Central memory CD4-positive, alpha-beta T cell (primary cell): ENCODE measurements around the gene CDCA5.
A peak's percentile ranks its signal among the peaks of the same experiment; 100 is the strongest.

ENCODE experiments used
- DNase-seq: peaks from one replicate; pipeline ENCODE4 v3.0.0; 2022

Gene CDCA5

GRCh38 chr11:65104628-65105027 lies 20.8 kb upstream of the CDCA5 start:
- DNase-seq: no peak

GRCh38 chr11:65103476-65103875 lies 19.6 kb upstream of the CDCA5 start:
- DNase-seq: no peak

- no peak for DNase-seq
These were observed 18.6 kb upstream of the CDCA5 start for GRCh38 chr11:65102142-65103095.

- DNase-seq: no peak
These were observed 17.0 kb upstream of the CDCA5 start for GRCh38 chr11:65100674-65101350.

- DNase-seq: no peak
These were observed 13.1 kb upstream of the CDCA5 start for GRCh38 chr11:65096926-65097325.

DNA sequence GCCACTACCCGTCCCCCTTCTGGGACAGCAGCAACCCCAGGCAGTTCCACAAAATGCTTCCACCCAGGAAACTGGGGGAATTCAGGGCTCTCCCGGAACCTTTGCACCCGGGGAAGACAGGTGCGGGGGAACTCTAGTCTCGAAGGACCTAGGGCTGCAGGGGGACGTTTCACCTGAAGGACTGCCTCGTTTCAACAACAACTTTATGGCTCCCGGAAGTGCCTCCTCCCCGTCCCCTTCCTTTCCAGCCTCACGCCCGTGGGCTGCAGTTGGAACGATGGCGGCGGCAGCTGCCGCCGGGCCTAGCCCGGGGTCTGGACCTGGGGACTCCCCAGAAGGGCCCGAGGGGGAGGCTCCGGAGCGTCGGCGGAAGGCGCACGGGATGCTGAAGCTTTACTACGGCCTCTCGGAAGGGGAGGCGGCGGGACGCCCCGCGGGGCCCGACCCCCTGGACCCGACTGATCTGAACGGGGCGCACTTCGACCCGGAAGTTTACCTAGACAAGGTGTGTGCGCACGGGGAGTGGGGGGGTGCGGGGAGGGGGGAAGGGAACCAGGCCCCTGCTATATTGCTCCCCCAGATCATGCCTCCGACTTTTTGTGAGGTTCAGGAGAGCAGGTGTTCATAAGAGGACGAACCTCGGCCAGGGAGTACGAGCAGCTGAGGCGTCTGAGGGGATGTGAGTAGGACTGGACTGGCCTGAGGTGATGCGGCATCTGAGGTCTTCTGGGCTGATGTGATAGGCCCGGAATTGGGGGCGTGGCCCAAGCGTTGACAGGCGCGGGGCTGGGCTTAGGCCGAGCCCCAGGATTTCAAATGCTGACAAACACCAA lies 12.3 kb upstream of the CDCA5 start, which contains the start of gene VPS51:
Gene VPS51 (plus strand): TSS at position 241 of the 833 bp plus-strand sequence. CDS start 37 bp downstream, at position 278.
- DNase-seq: peak; percentile 84

GRCh38 chr11:65095427-65095826 lies 11.6 kb upstream of the CDCA5 start:
- DNase-seq: no peak

DNA sequence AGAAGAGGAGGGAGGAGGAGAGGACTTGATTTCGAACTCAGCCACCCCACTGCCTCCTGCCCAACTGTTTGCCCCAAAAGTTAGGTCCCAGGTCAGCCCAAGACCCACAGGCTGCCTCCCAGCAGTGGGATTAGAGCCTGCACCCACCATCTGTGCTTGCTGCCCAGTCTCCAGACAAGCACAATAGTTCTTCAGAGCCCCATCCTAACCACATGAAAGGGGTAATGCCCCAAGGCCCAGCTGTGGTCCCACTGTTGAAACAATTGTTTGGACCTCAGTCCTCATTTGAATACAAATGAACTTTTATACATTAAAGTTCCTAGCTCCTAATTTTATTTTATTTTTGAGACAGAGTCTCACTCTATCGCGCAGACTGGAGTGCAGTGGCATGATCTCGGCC lies 6.8 kb upstream of the CDCA5 start:
- DNase-seq: no peak

GRCh38 chr11:65089621-65090020 lies 5.8 kb upstream of the CDCA5 start:
- DNase-seq: no peak

GRCh38 chr11:65087827-65088226 lies 4.0 kb upstream of the CDCA5 start:
- no peak for DNase-seq

DNA sequence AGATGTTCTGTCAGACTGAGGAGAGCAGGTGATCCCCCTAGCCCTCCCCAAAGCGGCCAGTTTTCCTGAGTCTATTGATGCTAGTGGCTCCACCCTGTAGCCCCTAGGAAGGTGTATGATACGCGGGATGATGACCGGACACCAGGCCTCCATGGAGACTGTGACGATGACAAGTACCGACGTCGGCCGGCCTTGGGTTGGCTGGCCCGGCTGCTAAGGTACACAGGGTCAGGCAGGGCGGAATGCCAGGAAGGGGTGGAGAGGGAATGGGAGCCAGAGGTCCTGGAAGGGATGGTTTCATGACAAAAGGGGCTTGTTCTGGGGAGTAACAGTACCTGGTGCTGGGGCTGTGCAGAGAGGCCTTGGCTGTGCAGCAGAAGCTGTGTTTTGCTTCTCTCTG lies 3.4 kb upstream of the CDCA5 start:
- no peak for DNase-seq

- DNase-seq: no peak
These were observed 3.0 kb upstream of the CDCA5 start for GRCh38 chr11:65086809-65087208.

DNA sequence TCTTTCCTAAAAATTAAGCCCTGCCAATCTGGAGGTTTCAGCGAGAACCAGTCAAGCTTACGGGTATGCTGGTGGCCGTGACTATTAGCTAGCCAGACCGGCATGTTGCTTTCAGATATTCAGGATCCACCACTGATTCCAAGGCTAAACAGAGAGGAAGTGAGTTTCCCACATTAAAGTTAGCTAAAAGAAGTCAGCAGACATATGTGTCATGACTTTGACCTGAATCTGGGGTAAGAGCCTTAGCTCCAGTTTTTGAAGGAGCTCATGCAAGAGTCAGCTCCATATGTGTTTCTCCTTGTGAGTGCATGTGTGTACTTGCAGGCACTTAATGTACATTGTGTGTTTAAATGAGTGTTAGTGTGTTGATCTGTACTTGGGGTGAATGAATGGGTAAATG lies 1.6 kb upstream of the CDCA5 start:
- no peak for DNase-seq

DNA sequence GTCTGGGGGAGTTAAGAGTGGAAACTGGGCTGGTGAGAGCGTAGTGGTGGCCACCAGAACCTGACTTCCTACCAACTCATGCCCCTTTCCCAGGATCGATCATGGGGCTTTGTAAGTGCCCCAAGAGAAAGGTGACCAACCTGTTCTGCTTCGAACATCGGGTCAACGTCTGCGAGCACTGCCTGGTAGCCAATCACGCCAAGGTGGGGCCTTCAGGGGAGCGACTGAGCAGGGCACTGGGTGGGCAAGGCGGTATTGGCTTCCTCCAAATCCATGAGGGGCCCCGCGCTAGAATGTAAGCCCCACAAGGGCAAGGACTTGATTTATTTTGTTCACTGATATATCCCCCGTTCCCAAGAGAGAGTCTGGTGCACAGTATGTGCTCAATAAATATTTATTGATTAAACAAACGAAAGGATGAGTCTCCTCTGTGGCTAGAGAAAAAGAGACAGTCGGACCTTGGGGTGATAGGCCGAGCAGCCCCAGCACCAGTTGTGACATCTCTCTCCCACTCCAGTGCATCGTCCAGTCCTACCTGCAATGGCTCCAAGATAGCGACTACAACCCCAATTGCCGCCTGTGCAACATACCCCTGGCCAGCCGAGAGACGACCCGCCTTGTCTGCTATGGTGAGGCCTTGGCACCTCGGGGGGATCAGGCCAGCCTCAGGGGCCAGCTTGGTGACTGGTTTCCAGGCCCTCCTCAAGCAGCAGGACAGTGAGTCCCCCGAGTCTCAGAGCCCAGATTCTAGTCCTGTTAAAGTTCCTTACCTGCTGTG lies 947 bp upstream of the CDCA5 start:
- no peak for DNase-seq

DNA sequence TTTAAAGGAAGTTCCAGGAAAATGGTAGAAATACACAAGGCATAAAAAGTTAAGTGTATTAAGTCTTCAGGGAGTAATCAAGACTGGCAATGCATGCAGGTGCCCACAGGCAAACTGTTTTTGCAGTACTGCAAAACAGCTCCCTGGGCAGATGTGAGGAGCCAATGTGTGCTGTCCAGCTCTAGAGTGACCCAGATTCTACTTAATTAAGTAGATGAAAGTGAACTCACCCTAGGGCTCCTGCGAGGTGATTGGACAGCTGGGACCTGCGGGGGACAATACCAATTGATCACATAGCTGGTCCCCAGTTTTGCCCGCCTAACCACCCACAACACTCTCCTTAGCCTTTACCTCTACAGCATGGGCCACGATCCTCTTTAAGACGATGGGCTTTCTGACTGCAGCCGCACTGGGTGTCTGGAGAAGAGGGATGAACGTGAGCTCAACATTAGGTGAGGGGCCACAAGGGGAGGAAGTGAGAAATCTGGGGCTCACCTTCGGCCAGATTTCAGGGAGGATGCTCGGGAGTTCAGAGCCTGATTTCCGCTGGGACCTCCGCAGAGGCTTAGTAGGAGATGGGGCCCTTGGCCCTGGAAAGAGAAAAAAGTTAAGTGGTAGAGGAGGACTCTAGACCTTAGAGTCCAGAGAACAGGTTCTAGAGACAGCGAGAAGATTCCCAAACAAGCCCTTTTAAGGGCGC lies 556 bp downstream of the CDCA5 start:
- no peak for DNase-seq

DNA sequence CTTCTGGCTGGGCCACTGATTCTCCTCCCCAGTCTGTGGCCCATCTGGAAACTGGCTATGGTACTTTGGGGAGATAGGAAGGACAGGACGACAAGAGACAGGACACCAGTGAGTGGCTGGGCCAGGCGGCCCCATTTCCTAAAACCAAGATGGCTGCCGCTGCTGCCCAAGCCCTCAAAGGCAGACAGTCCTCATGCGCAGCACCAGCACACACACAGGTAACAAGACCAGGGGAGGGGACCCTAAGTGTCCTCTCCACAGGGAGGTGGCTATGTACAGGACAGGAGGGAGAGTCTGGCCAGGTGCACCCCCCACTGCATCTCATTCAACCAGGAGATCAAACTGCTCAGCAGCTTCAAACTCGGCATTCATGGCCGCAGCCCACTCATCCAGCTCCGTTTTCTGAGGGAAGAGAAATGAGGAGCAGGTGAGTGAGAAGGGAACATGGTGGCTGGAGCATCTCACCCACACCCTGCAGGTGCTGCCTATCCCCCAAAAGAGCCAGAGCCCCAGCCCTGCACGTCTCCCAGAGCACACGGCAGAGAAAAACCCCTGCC lies 5.0 kb downstream of the CDCA5 start:
- no peak for DNase-seq

- DNase-seq: peak; percentile 66
These were observed 5.7 kb downstream of the CDCA5 start for GRCh38 chr11:65078151-65078550.

- no peak for DNase-seq
These were observed 6.4 kb downstream of the CDCA5 start for GRCh38 chr11:65077451-65077850.

DNA sequence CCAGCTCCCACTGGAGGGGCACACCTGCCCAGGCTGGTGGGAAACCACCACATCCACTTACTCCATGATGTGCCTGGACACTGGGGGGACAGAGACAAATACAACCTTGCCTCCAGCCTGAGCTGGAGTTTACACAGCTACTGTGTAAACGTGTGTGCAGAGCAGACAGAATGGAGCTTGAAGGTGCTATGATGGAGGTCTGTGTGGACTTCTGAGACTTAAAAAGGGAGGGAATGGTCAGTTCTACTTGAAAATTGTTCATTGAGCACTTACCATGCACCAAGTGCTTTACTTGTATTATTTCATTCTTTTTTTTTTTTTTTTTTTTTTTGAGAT lies 11.2 kb downstream of the CDCA5 start:
- DNase-seq: no peak

GRCh38 chr11:65071907-65072630 lies 11.8 kb downstream of the CDCA5 start:
- DNase-seq: no peak

GRCh38 chr11:65069217-65069616 lies 14.6 kb downstream of the CDCA5 start:
- DNase-seq: no peak
